Skin epidermis (tissue), 12 donors: Measurements from ENCODE around the gene ADAMTS10.
"Not testable (repeated sequence)": the region's sequence is repeated elsewhere in the genome, so short reads cannot be mapped to it uniquely, and the experiment has no call there.

Experiments used
- H3K27ac ChIP-seq, 21 experiments: fragments of 200-600 bp; sonication (generic) in 11 of 21; one replicate each; pipeline ENCODE4 v1.5.0; 2020; ENCODE audit warnings: mild to moderate bottlenecking in 3 of 21, inconsistent platforms in 2 of 21, moderate library complexity in 2 of 21
- H3K4me3 ChIP-seq, 7 experiments: fragments of 200-600 bp; sonication (generic) in 2 of 7; one replicate each; pipeline ENCODE4 v1.5.0; 2020; ENCODE audit warnings: inconsistent platforms in 2 of 7, mild to moderate bottlenecking in 2 of 7, moderate library complexity in 1 of 7

The ADAMTS10 gene

DNA sequence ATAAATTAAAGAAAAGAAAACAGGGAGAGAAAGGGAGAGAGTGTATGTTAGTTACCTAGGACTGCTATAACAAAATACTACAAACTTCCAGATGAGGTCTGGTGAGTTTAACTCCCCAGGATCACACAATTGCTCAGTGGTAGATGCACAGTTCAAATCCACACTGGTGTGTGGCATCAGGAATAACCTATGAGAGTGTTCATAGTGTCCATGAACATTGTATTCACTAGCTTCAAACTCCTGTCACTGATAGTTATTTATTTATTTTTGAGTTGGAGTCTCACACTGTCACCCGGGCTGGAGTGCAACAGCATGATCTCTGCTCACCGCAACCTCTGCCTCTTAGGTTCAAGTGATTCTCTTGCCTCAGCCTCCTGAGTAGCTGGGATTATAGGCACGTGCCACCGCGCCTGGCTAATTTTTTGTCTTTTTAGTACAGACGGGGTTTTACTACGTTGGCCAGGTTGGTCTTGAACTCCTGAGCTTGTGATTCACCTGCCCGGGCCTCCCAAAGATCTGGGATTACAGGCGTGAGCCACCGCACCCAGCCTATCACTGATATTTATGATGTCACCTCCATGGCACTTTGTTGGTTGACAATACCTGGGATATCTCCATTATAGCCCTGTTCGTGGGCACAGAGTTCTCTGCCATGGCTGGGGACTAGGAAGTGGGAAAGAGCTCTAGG lies 19.6 kb upstream of the ADAMTS10 start, which contains the start of gene NFILZ:
Gene NFILZ (plus strand): TSS at position 638 of the 688 bp plus-strand sequence. CDS start 46,133 bp downstream, outside the sequence.
- peak within 1 kb of the TSS in 9 of 21 experiments; percentile 3 to 63 (median 29) for H3K27ac ChIP-seq
- H3K4me3 ChIP-seq: no peak within 1 kb of the TSS

GRCh38 chr19:8629184-8629583 lies 18.7 kb upstream of the ADAMTS10 start:
- Histone ChIP-seq H3K27ac (no peak overlapping the region), H3K4me3 (no peak overlapping the region)

GRCh38 chr19:8626842-8627241 lies 16.3 kb upstream of the ADAMTS10 start:
- Histone ChIP-seq H3K4me3 (no peak overlapping the region), H3K27ac (no peak overlapping the region)

DNA sequence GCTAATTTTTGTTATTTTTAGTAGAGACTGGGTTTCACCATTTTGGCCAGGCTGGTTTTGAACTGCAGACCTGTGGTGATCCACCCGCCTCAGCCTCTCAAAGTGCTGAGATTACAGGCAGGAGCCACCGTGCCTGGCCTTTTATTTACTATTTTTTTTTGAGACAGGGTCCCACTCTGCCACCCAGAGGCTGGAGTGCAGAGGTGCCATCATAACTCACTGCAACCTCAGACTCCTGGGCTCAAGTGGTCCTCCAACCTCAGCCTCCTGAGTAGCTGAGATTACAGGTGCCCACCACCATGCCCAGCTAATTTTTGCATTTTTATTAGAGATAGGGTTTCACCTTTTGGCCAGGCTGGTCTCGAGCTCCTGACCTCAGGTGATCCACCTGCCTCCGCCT lies 12.4 kb upstream of the ADAMTS10 start:
- H3K27ac ChIP-seq: not testable (repeated sequence)

DNA sequence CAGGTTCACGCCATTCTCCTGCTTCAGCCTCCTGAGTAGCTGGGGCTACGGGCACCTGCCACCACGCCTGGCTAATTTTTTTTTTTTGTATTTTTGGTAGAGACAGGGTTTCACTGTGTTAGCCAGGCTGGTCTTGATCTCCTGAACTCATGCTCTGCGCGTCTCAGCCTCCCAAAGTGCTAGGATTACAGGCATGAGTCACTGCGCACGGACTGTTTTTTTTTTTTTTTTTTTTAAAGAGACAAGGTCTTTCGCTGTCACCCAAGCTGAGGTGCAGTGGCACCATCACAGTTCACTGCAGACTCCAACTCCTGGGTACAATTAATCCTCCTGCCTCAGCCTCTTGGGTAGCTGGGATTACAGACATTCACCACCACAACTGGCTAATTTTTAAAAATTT lies 8.2 kb upstream of the ADAMTS10 start:
- no peak overlapping the region for H3K27ac ChIP-seq
- no peak overlapping the region for H3K4me3 ChIP-seq

More for the DNA sequence above, 12.4 kb upstream of the ADAMTS10 start:
- not testable (repeated sequence) for H3K4me3 ChIP-seq

- H3K4me3 ChIP-seq: no peak overlapping the region
- H3K27ac ChIP-seq: no peak overlapping the region
Measured at GRCh38 chr19:8617984-8618383, 7.5 kb upstream of the ADAMTS10 start.

DNA sequence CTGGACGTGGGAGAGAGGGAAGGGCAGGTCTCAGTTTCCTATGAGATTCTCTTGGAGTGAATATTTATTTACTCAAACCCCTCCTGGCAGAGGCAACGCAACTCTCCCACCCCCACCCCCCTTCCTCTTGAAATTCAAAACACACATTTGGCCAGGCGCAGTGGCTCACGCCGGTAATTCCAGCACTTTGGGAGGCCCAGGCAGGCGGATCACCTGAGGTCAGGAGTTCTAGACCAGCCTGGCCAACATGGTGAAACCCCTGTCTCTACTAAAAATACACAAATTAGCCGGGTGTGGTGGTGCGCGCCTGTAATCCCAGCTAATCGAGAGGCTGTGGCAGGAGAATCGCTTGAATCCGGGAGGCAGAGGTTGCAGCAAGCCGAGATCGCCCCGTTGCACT lies 6.8 kb upstream of the ADAMTS10 start:
- H3K27ac ChIP-seq, H3K4me3 ChIP-seq: not testable (repeated sequence)

DNA sequence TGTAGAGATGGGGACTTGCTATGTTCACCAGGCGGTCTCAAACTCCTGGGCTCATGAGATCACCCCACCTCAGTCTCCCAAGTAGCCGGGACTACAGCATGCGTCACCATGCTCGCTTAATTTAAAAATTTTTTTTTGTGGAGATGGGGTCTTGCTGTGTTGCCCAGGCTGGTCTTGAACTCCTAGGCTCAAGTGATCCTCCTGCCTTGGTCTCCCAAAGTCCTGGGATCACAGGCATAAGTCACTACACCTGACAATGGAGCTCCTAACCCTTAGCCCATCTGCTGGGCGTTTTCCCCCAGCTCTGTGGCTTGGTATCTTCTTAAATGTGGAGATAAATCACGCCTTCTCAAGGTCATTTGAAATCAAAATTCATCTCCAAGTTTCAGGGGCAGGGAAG lies 6.3 kb upstream of the ADAMTS10 start:
- Histone ChIP-seq H3K4me3 (no peak overlapping the region), H3K27ac (no peak overlapping the region)

- H3K27ac ChIP-seq: no peak overlapping the region
- no peak overlapping the region for H3K4me3 ChIP-seq
Measured at GRCh38 chr19:8615813-8616596, 5.5 kb upstream of the ADAMTS10 start.

GRCh38 chr19:8615024-8615423 lies 4.5 kb upstream of the ADAMTS10 start:
- peak overlapping the region in 1 of 21 experiments; percentile 31 for H3K27ac ChIP-seq
- H3K4me3 ChIP-seq: no peak overlapping the region

DNA sequence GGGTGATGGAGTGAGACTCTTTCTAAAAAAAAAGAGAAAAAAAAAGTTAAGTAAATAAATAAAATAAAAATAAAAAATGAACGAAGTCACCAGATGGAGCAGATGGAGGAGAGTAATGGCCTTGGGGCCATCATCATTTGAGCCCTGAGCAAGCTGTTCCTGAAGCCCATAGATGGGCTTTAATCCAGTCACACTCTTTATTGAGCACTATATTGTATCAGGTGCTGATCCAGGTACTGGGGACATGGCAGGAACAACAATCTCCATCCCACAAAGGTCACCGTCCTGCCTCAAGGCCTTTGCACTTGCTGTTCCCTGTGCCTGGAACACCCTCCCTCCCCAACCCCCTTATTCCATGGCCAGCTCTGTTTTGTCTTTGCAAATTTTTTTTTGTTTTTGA lies 3.9 kb upstream of the ADAMTS10 start:
- H3K27ac ChIP-seq: no peak overlapping the region
- H3K4me3 ChIP-seq: no peak overlapping the region

DNA sequence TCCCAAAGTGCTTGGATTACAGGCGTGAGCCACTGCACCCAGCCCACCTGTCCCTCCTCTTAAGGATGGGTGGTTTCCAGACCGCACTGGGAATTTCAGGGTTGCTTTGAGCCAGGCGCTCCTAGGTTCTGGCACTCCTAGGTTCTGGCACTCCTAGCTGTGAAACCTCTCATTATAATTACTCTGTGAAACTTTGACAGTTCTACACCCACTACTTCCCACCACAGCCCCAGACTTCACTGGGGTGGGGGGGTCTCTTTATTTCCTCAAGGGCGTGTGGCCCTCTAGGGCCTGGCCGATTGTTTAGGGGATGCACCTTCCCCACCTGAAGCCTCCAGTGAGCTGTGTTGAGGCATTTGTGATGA lies 2.3 kb upstream of the ADAMTS10 start:
- Histone ChIP-seq H3K27ac (peak overlapping the region in 1 of 21 experiments; percentile 34), H3K4me3 (no peak overlapping the region)

DNA sequence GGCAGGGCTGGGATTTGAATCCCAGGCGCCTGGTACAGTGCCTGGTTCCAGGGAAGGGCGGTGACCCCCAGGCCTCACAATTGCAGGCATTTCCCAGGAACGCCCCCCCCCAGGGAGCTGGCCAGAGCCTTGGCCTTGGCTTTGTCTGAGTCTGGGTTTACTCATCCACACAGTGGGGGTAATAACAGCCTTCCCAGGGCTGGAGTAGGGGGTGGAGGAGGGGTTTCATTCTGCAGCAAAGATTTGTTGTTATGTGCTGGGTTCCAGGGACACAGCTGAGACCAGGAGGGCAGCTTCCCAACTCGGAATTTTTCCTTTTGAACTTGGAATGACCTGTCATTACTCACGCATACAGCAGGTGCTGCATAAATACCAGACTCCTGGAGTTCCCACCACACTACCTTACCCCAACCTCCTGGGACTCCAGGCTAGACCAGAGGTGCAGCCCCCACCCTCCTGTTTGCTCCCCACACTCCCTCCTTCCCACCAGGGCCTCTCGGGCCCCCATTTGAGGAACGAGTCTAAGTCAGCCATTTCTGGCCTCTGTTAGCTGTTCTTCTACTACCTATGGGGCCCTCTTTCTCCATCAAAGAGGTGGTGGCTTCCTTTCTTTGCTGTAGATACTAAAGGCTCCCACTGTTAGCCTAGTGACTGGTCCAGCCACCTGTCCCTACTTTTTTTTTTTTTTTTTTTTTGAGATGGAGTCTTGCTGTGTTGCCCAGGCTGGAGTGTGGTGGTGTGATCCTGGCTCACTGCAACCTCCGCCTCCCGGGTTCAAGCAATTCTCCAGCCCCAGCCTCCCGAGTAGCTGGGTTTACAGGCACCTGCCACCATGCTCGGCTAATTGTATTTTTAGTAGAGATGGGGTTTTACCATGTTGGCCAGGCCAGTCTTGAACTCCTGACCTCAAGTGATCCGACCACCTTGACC lies 1.6 kb upstream of the ADAMTS10 start:
- Histone ChIP-seq H3K27ac (peak overlapping the region in 7 of 21 experiments; percentile 7 to 81 (median 49)), H3K4me3 (no peak overlapping the region)

DNA sequence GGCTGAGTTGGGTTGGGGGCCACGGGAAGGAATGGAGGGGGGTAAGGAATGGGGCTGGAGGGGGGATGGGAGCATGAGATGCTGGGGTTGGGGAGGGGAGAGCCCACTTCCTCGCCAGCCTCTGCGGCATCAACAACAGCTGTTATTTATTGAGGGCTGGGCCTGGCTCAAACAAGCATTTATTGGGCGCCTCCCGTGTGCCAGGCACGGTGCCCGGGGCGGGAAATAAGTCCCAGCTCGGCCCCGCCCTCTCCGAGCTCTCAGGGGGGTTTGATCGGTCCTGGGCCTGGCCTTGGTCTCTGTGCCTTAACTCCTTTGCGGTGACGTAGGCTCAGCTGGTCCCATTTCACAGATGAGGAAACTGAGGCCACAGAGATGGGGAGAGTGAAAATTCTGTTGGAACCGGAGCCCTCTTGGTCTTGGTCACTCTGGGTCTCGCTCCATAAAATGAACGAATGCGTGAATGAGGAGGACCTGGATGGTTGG lies 919 bp upstream of the ADAMTS10 start:
- H3K27ac ChIP-seq: peak overlapping the region in 7 of 21 experiments; percentile 7 to 81 (median 49)
- no peak overlapping the region for H3K4me3 ChIP-seq

GRCh38 chr19:8610936-8611300 lies 403 bp upstream of the ADAMTS10 start:
- H3K27ac ChIP-seq: peak overlapping the region in 15 of 21 experiments; percentile 50 to 93 (median 82)
- peak overlapping the region; percentile 19 to 55 (median 44) for H3K4me3 ChIP-seq

GRCh38 chr19:8609279-8610040 lies 1.1 kb downstream of the ADAMTS10 start:
- H3K27ac ChIP-seq: peak overlapping the region; percentile 10 to 93 (median 73)
- peak overlapping the region; percentile 19 to 55 (median 44) for H3K4me3 ChIP-seq

GRCh38 chr19:8608941-8609278 lies 1.6 kb downstream of the ADAMTS10 start:
- H3K4me3 ChIP-seq: peak overlapping the region; percentile 19 to 55 (median 44)
- peak overlapping the region in 17 of 21 experiments; percentile 31 to 93 (median 81) for H3K27ac ChIP-seq

- Histone ChIP-seq H3K27ac (no peak overlapping the region), H3K4me3 (no peak overlapping the region)
Measured at GRCh38 chr19:8607386-8607785, 3.1 kb downstream of the ADAMTS10 start.

DNA sequence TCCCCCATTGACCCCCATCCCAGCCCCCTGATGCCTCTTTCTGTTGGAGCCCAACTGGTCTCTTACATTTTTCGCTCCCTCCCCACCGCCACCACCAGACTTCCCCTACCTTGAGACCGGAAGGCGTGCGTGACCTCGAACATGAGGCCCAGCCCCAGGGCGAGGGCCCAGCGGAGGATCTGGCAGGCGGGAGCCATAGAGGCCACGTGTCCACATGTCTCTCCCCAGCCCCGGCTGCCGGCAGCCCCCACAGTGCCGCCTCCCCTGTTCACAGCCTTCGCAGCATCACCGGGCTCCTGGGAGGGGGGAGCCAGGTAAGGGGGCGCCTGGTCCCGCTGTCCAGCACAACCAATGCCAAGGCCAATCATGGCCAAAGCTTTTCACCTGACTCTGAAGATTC lies 5.0 kb downstream of the ADAMTS10 start:
- no peak overlapping the region for H3K4me3 ChIP-seq

More for the DNA sequence above, 5.0 kb downstream of the ADAMTS10 start:
- no peak overlapping the region for H3K27ac ChIP-seq
